ENCODE measurements around the gene GON4L.
A peak's percentile ranks its signal among the peaks of the same experiment; 100 is the strongest.

Gene GON4L

DNA sequence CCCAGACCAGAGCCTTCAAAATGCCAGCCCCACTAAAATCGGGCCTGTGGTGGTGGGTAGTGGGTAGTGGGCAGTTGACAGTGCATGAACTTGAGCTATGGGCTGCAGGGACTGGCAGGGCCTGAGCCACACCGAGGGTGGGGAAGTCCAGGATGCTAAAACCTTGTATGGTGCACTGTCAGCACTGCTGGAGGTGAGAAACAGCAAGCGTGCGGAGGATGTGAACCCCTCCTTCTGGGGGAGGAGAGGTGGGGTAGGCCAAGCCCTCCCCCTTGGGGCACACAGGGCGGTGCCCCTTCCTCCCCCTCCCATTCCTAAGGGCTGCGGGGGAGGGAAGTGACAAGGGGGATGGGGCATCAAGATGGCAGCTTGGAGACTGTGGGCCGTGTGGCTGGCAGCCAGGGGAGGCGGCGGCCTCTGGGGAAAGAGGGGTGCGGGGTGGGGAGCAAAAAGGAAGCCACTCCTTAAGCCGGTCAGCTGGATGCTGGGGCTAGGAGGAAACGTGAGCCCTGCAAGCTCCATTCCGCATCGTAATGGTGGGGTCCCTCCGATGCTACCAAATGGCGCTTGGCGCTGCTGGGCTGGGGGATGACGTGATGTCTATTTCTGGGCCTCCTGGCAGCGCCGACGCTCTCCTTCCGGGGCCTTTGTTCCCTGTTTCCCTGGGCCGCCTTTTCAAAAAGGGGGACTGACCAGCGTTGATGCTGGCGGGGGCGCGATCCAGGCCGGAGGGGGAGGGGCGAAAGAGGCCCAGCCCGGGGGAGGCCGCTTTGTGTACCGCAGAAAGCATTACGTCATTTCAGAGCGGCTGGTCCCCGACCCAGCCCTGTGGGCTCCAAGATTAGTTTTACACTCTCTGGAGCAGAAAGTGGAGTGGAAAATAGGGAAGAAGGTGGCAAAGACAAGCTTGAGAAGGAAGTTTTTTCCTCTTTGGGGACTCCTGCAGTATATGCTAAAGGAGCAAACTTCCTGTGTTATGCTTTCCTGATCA, 3.2 kb upstream of the GON4L start (continued):
- TF ChIP-seq, protein P1, sequence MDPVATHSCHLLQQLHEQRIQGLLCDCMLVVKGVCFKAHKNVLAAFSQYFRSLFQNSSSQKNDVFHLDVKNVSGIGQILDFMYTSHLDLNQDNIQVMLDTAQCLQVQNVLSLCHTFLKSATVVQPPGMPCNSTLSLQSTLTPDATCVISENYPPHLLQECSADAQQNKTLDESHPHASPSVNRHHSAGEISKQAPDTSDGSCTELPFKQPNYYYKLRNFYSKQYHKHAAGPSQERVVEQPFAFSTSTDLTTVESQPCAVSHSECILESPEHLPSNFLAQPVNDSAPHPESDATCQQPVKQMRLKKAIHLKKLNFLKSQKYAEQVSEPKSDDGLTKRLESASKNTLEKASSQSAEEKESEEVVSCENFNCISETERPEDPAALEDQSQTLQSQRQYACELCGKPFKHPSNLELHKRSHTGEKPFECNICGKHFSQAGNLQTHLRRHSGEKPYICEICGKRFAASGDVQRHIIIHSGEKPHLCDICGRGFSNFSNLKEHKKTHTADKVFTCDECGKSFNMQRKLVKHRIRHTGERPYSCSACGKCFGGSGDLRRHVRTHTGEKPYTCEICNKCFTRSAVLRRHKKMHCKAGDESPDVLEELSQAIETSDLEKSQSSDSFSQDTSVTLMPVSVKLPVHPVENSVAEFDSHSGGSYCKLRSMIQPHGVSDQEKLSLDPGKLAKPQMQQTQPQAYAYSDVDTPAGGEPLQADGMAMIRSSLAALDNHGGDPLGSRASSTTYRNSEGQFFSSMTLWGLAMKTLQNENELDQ (tag by site-specific recombination; IDR thresholded peaks at IDR 0.05; ENCODE audit: low read depth), result no peak
- TF ChIP-seq, protein P2, sequence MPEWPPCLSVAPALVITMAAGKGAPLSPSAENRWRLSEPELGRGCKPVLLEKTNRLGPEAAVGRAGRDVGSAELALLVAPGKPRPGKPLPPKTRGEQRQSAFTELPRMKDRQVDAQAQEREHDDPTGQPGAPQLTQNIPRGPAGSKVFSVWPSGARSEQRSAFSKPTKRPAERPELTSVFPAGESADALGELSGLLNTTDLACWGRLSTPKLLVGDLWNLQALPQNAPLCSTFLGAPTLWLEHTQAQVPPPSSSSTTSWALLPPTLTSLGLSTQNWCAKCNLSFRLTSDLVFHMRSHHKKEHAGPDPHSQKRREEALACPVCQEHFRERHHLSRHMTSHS (tag by site-specific recombination; IDR thresholded peaks at IDR 0.05), result no peak
- peak; percentile 92 for TF ChIP-seq GLIS2 (tag by site-specific recombination; IDR thresholded peaks at IDR 0.05)
- TF ChIP-seq ZNF223 (tag by site-specific recombination; IDR thresholded peaks at IDR 0.05), result no peak
- no peak for TF ChIP-seq ZNF350 (tag by site-specific recombination; IDR thresholded peaks at IDR 0.05)
- TF ChIP-seq BCL11A (tag by site-specific recombination; IDR thresholded peaks at IDR 0.05; ENCODE audit: low read depth), result peak; percentile 63; the same call in 1 of the 2 replicates
- no peak for TF ChIP-seq ZNF776 (tag by site-specific recombination; IDR thresholded peaks at IDR 0.05; ENCODE audit: borderline replicate concordance)
- TF ChIP-seq ZNF654 (tag by site-specific recombination; IDR thresholded peaks at IDR 0.05; ENCODE audit: low read depth), result no peak
- TF ChIP-seq, protein P3, sequence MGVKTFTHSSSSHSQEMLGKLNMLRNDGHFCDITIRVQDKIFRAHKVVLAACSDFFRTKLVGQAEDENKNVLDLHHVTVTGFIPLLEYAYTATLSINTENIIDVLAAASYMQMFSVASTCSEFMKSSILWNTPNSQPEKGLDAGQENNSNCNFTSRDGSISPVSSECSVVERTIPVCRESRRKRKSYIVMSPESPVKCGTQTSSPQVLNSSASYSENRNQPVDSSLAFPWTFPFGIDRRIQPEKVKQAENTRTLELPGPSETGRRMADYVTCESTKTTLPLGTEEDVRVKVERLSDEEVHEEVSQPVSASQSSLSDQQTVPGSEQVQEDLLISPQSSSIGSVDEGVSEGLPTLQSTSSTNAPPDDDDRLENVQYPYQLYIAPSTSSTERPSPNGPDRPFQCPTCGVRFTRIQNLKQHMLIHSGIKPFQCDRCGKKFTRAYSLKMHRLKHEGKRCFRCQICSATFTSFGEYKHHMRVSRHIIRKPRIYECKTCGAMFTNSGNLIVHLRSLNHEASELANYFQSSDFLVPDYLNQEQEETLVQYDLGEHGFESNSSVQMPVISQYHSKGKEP (tag by site-specific recombination; IDR thresholded peaks at IDR 0.05), result no peak
- TF ChIP-seq, protein P4, sequence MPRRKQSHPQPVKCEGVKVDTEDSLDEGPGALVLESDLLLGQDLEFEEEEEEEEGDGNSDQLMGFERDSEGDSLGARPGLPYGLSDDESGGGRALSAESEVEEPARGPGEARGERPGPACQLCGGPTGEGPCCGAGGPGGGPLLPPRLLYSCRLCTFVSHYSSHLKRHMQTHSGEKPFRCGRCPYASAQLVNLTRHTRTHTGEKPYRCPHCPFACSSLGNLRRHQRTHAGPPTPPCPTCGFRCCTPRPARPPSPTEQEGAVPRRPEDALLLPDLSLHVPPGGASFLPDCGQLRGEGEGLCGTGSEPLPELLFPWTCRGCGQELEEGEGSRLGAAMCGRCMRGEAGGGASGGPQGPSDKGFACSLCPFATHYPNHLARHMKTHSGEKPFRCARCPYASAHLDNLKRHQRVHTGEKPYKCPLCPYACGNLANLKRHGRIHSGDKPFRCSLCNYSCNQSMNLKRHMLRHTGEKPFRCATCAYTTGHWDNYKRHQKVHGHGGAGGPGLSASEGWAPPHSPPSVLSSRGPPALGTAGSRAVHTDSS (tag by site-specific recombination; IDR thresholded peaks at IDR 0.05), result no peak
- no peak for TF ChIP-seq ZNF658 (tag by site-specific recombination; IDR thresholded peaks at IDR 0.05)
- TF ChIP-seq ZNF548 (tag by site-specific recombination; IDR thresholded peaks at IDR 0.05), result no peak
- TF ChIP-seq, protein P5, sequence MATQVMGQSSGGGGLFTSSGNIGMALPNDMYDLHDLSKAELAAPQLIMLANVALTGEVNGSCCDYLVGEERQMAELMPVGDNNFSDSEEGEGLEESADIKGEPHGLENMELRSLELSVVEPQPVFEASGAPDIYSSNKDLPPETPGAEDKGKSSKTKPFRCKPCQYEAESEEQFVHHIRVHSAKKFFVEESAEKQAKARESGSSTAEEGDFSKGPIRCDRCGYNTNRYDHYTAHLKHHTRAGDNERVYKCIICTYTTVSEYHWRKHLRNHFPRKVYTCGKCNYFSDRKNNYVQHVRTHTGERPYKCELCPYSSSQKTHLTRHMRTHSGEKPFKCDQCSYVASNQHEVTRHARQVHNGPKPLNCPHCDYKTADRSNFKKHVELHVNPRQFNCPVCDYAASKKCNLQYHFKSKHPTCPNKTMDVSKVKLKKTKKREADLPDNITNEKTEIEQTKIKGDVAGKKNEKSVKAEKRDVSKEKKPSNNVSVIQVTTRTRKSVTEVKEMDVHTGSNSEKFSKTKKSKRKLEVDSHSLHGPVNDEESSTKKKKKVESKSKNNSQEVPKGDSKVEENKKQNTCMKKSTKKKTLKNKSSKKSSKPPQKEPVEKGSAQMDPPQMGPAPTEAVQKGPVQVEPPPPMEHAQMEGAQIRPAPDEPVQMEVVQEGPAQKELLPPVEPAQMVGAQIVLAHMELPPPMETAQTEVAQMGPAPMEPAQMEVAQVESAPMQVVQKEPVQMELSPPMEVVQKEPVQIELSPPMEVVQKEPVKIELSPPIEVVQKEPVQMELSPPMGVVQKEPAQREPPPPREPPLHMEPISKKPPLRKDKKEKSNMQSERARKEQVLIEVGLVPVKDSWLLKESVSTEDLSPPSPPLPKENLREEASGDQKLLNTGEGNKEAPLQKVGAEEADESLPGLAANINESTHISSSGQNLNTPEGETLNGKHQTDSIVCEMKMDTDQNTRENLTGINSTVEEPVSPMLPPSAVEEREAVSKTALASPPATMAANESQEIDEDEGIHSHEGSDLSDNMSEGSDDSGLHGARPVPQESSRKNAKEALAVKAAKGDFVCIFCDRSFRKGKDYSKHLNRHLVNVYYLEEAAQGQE (tag by site-specific recombination; IDR thresholded peaks at IDR 0.05), result 0 out of 2 replicates have a peak, but pooled peaks have one; percentile 20
- TF ChIP-seq ZNF596 (tag by site-specific recombination; IDR thresholded peaks at IDR 0.05), result no peak
- 0 out of 2 replicates have a peak, but pooled peaks have one; percentile 12 for TF ChIP-seq ZNF341 (tag by site-specific recombination; IDR thresholded peaks at IDR 0.05; ENCODE audit: low read depth)
- no peak for TF ChIP-seq ZNF585B (tag by site-specific recombination; IDR thresholded peaks at IDR 0.05)
- TF ChIP-seq ZNF24 (tag by site-specific recombination; IDR thresholded peaks at IDR 0.05), result peak; percentile 81
- TF ChIP-seq ZNF121 (tag by site-specific recombination; IDR thresholded peaks at IDR 0.05), result no peak
- TF ChIP-seq KLF10 (tag by site-specific recombination; IDR thresholded peaks at IDR 0.05), result peak; percentile 85
- TF ChIP-seq, protein P6, sequence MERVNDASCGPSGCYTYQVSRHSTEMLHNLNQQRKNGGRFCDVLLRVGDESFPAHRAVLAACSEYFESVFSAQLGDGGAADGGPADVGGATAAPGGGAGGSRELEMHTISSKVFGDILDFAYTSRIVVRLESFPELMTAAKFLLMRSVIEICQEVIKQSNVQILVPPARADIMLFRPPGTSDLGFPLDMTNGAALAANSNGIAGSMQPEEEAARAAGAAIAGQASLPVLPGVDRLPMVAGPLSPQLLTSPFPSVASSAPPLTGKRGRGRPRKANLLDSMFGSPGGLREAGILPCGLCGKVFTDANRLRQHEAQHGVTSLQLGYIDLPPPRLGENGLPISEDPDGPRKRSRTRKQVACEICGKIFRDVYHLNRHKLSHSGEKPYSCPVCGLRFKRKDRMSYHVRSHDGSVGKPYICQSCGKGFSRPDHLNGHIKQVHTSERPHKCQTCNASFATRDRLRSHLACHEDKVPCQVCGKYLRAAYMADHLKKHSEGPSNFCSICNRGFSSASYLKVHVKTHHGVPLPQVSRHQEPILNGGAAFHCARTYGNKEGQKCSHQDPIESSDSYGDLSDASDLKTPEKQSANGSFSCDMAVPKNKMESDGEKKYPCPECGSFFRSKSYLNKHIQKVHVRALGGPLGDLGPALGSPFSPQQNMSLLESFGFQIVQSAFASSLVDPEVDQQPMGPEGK (tag by site-specific recombination; IDR thresholded peaks at IDR 0.05), result peak; percentile 94
- no peak for TF ChIP-seq GFI1B (tag by site-specific recombination; IDR thresholded peaks at IDR 0.05)
- TF ChIP-seq, protein P7, sequence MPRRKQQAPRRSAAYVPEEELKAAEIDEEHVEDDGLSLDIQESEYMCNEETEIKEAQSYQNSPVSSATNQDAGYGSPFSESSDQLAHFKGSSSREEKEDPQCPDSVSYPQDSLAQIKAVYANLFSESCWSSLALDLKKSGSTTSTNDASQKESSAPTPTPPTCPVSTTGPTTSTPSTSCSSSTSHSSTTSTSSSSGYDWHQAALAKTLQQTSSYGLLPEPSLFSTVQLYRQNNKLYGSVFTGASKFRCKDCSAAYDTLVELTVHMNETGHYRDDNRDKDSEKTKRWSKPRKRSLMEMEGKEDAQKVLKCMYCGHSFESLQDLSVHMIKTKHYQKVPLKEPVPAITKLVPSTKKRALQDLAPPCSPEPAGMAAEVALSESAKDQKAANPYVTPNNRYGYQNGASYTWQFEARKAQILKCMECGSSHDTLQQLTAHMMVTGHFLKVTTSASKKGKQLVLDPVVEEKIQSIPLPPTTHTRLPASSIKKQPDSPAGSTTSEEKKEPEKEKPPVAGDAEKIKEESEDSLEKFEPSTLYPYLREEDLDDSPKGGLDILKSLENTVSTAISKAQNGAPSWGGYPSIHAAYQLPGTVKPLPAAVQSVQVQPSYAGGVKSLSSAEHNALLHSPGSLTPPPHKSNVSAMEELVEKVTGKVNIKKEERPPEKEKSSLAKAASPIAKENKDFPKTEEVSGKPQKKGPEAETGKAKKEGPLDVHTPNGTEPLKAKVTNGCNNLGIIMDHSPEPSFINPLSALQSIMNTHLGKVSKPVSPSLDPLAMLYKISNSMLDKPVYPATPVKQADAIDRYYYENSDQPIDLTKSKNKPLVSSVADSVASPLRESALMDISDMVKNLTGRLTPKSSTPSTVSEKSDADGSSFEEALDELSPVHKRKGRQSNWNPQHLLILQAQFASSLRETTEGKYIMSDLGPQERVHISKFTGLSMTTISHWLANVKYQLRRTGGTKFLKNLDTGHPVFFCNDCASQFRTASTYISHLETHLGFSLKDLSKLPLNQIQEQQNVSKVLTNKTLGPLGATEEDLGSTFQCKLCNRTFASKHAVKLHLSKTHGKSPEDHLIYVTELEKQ (tag by site-specific recombination; IDR thresholded peaks at IDR 0.05; ENCODE audit: borderline replicate concordance), result peak; percentile 6; the same call in 1 of the 2 replicates

Data from HEK293 (cell line).